ENCODE results near the gene GLYR1.

The GLYR1 gene

GRCh38 chr16:4868026-4868425 lies 20.9 kb upstream of the GLYR1 start:
- TF ChIP-seq CTCF (IDR thresholded peaks at IDR 0.05; ENCODE audit: low read depth, low read length), result no peak
- no peak for DNase-seq (ENCODE audit: extremely low read depth, low read depth)

- no peak for TF ChIP-seq CTCF (IDR thresholded peaks at IDR 0.05; ENCODE audit: low read depth, low read length)
- no peak for DNase-seq (ENCODE audit: extremely low read depth, low read depth)
Measured at GRCh38 chr16:4866586-4866985, 19.5 kb upstream of the GLYR1 start.

GRCh38 chr16:4865231-4865860 lies 18.3 kb upstream of the GLYR1 start:
- TF ChIP-seq CTCF (IDR thresholded peaks at IDR 0.05; ENCODE audit: low read depth, low read length), result no peak
- no peak for DNase-seq (ENCODE audit: extremely low read depth, low read depth)

GRCh38 chr16:4864728-4865127 lies 17.6 kb upstream of the GLYR1 start:
- DNase-seq (ENCODE audit: extremely low read depth, low read depth), result no peak
- no peak for TF ChIP-seq CTCF (IDR thresholded peaks at IDR 0.05; ENCODE audit: low read depth, low read length)

GRCh38 chr16:4862639-4863038 lies 15.6 kb upstream of the GLYR1 start:
- no peak for DNase-seq (ENCODE audit: extremely low read depth, low read depth)

GRCh38 chr16:4860727-4861342 lies 13.7 kb upstream of the GLYR1 start:
- DNase-seq (ENCODE audit: extremely low read depth, low read depth), result no peak
- no peak for TF ChIP-seq CTCF (IDR thresholded peaks at IDR 0.05; ENCODE audit: low read depth, low read length)

More at GRCh38 chr16:4862639-4863038, 15.6 kb upstream of the GLYR1 start:
- no peak for TF ChIP-seq CTCF (IDR thresholded peaks at IDR 0.05; ENCODE audit: low read depth, low read length)

GRCh38 chr16:4859900-4860255 lies 12.8 kb upstream of the GLYR1 start:
- no peak for TF ChIP-seq CTCF (IDR thresholded peaks at IDR 0.05; ENCODE audit: low read depth, low read length)
- DNase-seq (ENCODE audit: extremely low read depth, low read depth), result no peak

Measured in AG09319 (cell line).